SJCRH30 (cell line): ENCODE results near the gene ABAT. TPM values are rescaled to one million over a fixed set of nuclear protein-coding genes. Genes with fewer than 3 reads are reported as not detected.

Experiments
- DNase-seq, 2 experiments: peaks; one replicate each; pipeline ENCODE4 v3.0.0-alpha.2; 2015 to 2020
- H3K27ac ChIP-seq: fragments of 250-450 bp; sonication (Bioruptor Pico); 2 replicates; pipeline ENCODE4 v1.5.1; 2020; ENCODE audit warnings: mild to moderate bottlenecking, moderate library complexity
- H3K27me3 ChIP-seq: fragments of 250-450 bp; sonication (Bioruptor Pico); 2 replicates; pipeline ENCODE4 v1.5.1; 2020; ENCODE audit warnings: mild to moderate bottlenecking, moderate library complexity
- H3K36me3 ChIP-seq: fragments of 250-450 bp; sonication (Bioruptor Pico); 2 replicates; pipeline ENCODE4 v1.5.1; 2020; ENCODE audit warnings: mild to moderate bottlenecking, moderate library complexity
- H3K4me1 ChIP-seq: fragments of 250-450 bp; sonication (Bioruptor Pico); 2 replicates; pipeline ENCODE4 v1.5.1; 2020; ENCODE audit warnings: mild to moderate bottlenecking, moderate library complexity
- H3K4me3 ChIP-seq: fragments of 250-450 bp; sonication (Bioruptor Pico); 2 replicates; pipeline ENCODE4 v1.5.1; 2020; ENCODE audit warnings: mild to moderate bottlenecking, moderate library complexity
- H3K9me3 ChIP-seq: fragments of 250-450 bp; sonication (Bioruptor Pico); replicated peaks from 2 replicates; pipeline ENCODE4 v1.5.1; 2020; ENCODE audit warnings: mild to moderate bottlenecking, moderate library complexity
- total RNA-seq: library from RNA; depleted of rRNA; stranded (reverse); fragments of >200 nt; shearing (Covaris generic); gene quantifications from 2 replicates; pipeline ENCODE4 v1.2.3, GENCODE V29; 2014

ABAT gene
- total RNA-seq, 1 experiment from 2014 or later = 79.1 TPM

GRCh38 chr16:8751481-8752311 is 77.3 kb downstream of the ABAT start:
- DNase-seq = peak; percentile 71 to 72
- H3K27me3 ChIP-seq = no peaks in the 10 kb centered on the region
- H3K36me3 ChIP-seq = peaks cover 24% of the 10 kb centered on the region
- peaks cover 17% of the 10 kb centered on the region for H3K4me1 ChIP-seq
- peak overlapping the region; percentile 81 for H3K27ac ChIP-seq
- H3K4me3 ChIP-seq = no peak overlapping the region
- H3K9me3 ChIP-seq = no peaks in the 10 kb centered on the region

- peaks cover 19% of the 10 kb centered on the region for H3K36me3 ChIP-seq
- no peak overlapping the region for H3K4me3 ChIP-seq
Observed at GRCh38 chr16:8752706-8753105, 78.3 kb downstream of the ABAT start.

GRCh38 chr16:8753416-8754054 is 79.1 kb downstream of the ABAT start:
- no peaks in the 10 kb centered on the region for H3K9me3 ChIP-seq
- no peak overlapping the region for H3K4me3 ChIP-seq
- no peak for DNase-seq

More at GRCh38 chr16:8752706-8753105, 78.3 kb downstream of the ABAT start:
- DNase-seq = no peak
- Histone ChIP-seq H3K27me3 (no peaks in the 10 kb centered on the region), H3K9me3 (no peaks in the 10 kb centered on the region), H3K4me1 (peaks cover 17% of the 10 kb centered on the region), H3K27ac (peak overlapping the region; percentile 81)

GRCh38 chr16:8756755-8757154 is 82.3 kb downstream of the ABAT start:
- H3K27ac ChIP-seq = no peak overlapping the region
- H3K4me3 ChIP-seq = no peak overlapping the region
- DNase-seq = no peak

More at GRCh38 chr16:8753416-8754054, 79.1 kb downstream of the ABAT start:
- Histone ChIP-seq H3K36me3 (peaks cover 21% of the 10 kb centered on the region), H3K4me1 (peaks cover 17% of the 10 kb centered on the region), H3K27me3 (no peaks in the 10 kb centered on the region), H3K27ac (no peak overlapping the region)

GRCh38 chr16:8758022-8758421 is 83.6 kb downstream of the ABAT start:
- Histone ChIP-seq H3K27me3 (no peaks in the 10 kb centered on the region), H3K4me1 (no peaks in the 10 kb centered on the region), H3K4me3 (no peak overlapping the region), H3K36me3 (peaks cover 11% of the 10 kb centered on the region), H3K9me3 (no peaks in the 10 kb centered on the region), H3K27ac (no peak overlapping the region)
- no peak for DNase-seq

More at GRCh38 chr16:8756755-8757154, 82.3 kb downstream of the ABAT start:
- no peaks in the 10 kb centered on the region for H3K9me3 ChIP-seq
- no peaks in the 10 kb centered on the region for H3K27me3 ChIP-seq
- H3K4me1 ChIP-seq = peaks cover 9% of the 10 kb centered on the region
- H3K36me3 ChIP-seq = peaks cover 14% of the 10 kb centered on the region

- no peaks in the 10 kb centered on the region for H3K27me3 ChIP-seq
- no peak for DNase-seq
- no peaks in the 10 kb centered on the region for H3K9me3 ChIP-seq
- no peak overlapping the region for H3K27ac ChIP-seq
- H3K36me3 ChIP-seq = peaks cover 6% of the 10 kb centered on the region
- H3K4me3 ChIP-seq = no peak overlapping the region
- no peaks in the 10 kb centered on the region for H3K4me1 ChIP-seq
Observed at GRCh38 chr16:8760021-8760420, 85.6 kb downstream of the ABAT start.

- no peak overlapping the region for H3K4me3 ChIP-seq
- no peaks in the 10 kb centered on the region for H3K9me3 ChIP-seq
- peaks cover 6% of the 10 kb centered on the region for H3K36me3 ChIP-seq
- DNase-seq = no peak
- H3K27ac ChIP-seq = no peak overlapping the region
- H3K4me1 ChIP-seq = no peaks in the 10 kb centered on the region
- no peaks in the 10 kb centered on the region for H3K27me3 ChIP-seq
Observed at GRCh38 chr16:8761078-8761477, 86.7 kb downstream of the ABAT start.

GRCh38 chr16:8762254-8762653 is 87.8 kb downstream of the ABAT start:
- no peak for DNase-seq
- no peaks in the 10 kb centered on the region for H3K27me3 ChIP-seq
- H3K4me3 ChIP-seq = no peak overlapping the region
- peaks cover 6% of the 10 kb centered on the region for H3K36me3 ChIP-seq
- H3K9me3 ChIP-seq = no peaks in the 10 kb centered on the region
- H3K27ac ChIP-seq = no peak overlapping the region
- H3K4me1 ChIP-seq = no peaks in the 10 kb centered on the region

GRCh38 chr16:8763083-8763482 is 88.7 kb downstream of the ABAT start:
- H3K4me3 ChIP-seq = no peak overlapping the region
- no peaks in the 10 kb centered on the region for H3K9me3 ChIP-seq
- H3K4me1 ChIP-seq = no peaks in the 10 kb centered on the region
- DNase-seq = no peak
- no peaks in the 10 kb centered on the region for H3K27me3 ChIP-seq
- H3K27ac ChIP-seq = no peak overlapping the region
- peaks cover 2% of the 10 kb centered on the region; the same call in 1 of the 2 replicates for H3K36me3 ChIP-seq

- Histone ChIP-seq H3K4me3 (no peak overlapping the region), H3K27me3 (no peaks in the 10 kb centered on the region), H3K4me1 (no peaks in the 10 kb centered on the region), H3K27ac (no peak overlapping the region), H3K9me3 (no peaks in the 10 kb centered on the region), H3K36me3 (0 out of 2 replicates have a peak, but pooled peaks cover 3% of the 10 kb centered on the region)
- DNase-seq = no peak
Observed at GRCh38 chr16:8763899-8764298, 89.5 kb downstream of the ABAT start.

- no peak overlapping the region for H3K27ac ChIP-seq
- H3K4me3 ChIP-seq = no peak overlapping the region
- H3K9me3 ChIP-seq = no peaks in the 10 kb centered on the region
- no peaks in the 10 kb centered on the region for H3K27me3 ChIP-seq
- no peaks in the 10 kb centered on the region for H3K4me1 ChIP-seq
- no peak for DNase-seq
- 0 out of 2 replicates have a peak, but pooled peaks cover 5% of the 10 kb centered on the region for H3K36me3 ChIP-seq
Observed at GRCh38 chr16:8764525-8765250, 90.3 kb downstream of the ABAT start.

GRCh38 chr16:8767176-8767575 is 92.8 kb downstream of the ABAT start:
- Histone ChIP-seq H3K27ac (no peak overlapping the region), H3K4me3 (no peak overlapping the region), H3K27me3 (no peaks in the 10 kb centered on the region), H3K9me3 (no peaks in the 10 kb centered on the region), H3K4me1 (no peaks in the 10 kb centered on the region), H3K36me3 (0 out of 2 replicates have a peak, but pooled peaks cover 5% of the 10 kb centered on the region)
- no peak for DNase-seq

GRCh38 chr16:8768283-8768682 is 93.9 kb downstream of the ABAT start:
- Histone ChIP-seq H3K9me3 (no peaks in the 10 kb centered on the region), H3K27me3 (no peaks in the 10 kb centered on the region), H3K4me1 (no peaks in the 10 kb centered on the region), H3K36me3 (0 out of 2 replicates have a peak, but pooled peaks cover 6% of the 10 kb centered on the region), H3K27ac (no peak overlapping the region), H3K4me3 (no peak overlapping the region)
- no peak for DNase-seq

GRCh38 chr16:8768692-8769091 is 94.3 kb downstream of the ABAT start:
- H3K9me3 ChIP-seq = no peaks in the 10 kb centered on the region
- DNase-seq = no peak
- H3K27ac ChIP-seq = no peak overlapping the region
- H3K27me3 ChIP-seq = no peaks in the 10 kb centered on the region
- H3K4me1 ChIP-seq = no peaks in the 10 kb centered on the region
- H3K4me3 ChIP-seq = no peak overlapping the region
- H3K36me3 ChIP-seq = peaks cover 9% of the 10 kb centered on the region; the same call in 1 of the 2 replicates

- H3K4me1 ChIP-seq = no peaks in the 10 kb centered on the region
- no peak overlapping the region for H3K27ac ChIP-seq
- no peak overlapping the region for H3K4me3 ChIP-seq
- no peaks in the 10 kb centered on the region for H3K27me3 ChIP-seq
- H3K9me3 ChIP-seq = no peaks in the 10 kb centered on the region
- peaks cover 32% of the 10 kb centered on the region for H3K36me3 ChIP-seq
- DNase-seq = no peak
Observed at GRCh38 chr16:8773537-8773936, 99.1 kb downstream of the ABAT start.
